ENCODE data around the gene KLHL17.

KLHL17 gene

DNA sequence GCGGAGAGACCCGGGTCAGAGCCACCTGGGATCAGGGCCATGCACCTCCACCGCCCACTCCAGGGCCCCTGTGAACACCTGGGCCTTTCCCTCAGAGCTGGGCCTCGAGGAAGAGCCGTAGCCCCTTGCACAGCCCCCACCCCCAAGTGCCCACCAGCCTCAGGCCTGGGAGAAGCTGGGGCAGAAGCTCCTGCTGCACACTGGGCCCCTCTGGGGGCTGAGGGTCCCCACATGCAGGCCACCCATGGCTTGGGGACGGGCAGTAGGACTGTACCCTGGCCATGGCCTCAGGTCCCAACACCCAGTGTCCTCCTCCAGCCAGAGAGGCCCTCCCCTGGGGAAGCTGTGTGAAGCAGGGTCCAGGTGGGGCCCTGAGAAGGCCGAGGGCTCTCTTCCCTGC lies 7.8 kb upstream of the KLHL17 start:
- DNase-seq: no peak

DNA sequence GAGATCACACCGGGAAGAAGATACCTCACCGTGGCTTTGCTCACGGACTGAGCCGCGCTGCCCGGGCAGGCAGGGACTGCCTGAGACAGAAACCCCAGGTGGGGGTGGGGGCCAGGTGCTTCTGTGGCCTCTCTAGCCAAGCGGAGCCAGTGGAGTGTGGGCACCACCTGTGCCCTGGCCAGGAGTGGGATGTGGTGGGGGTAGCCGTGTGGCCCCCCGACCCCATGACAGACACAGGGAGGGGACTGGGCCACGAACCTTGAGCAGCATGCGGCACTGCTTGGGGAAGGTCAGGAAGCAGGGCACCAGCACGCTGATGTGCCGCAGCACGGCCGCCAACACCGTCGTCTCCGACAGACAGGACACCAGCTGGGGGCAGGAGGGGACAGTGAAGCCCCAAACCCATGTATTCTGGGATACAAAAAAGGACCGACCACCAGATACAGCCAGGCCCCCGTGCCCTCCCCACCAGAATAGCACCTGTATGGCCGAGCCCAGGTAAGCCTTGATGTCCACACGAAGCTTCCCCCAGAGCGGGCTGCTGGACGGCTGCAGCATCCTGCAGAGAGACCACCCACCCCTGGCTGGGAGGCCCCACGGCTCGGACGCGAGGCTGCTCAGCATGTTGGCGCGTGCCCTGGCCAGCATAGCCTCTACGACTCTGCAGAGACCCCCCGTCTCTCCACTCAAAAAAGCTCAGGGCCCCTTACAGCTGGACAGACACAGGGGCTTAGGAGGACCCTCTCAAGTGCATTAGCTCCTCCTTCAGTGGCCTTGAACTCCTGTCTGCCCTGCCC lies 6.7 kb upstream of the KLHL17 start:
- DNase-seq: no peak

DNA sequence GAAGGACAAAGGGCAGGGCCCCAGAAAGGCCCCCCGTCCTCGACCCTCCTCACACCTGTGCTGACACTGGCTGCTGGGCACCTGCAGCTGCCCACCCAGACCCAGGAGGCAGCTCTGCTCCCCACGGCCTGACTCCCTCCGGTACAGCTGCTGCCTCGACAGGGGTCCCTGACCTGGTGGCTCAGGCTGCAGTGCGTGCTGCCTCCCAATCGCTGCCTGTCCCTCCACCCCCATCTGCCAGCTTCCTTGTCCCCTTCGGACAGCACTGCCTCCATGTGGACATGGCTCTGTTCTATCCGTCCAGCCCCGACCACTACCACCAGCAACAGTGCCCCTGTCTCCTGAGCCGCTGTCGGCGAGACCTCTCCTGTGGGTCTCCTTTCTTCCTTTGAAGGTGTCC lies 5.5 kb upstream of the KLHL17 start:
- DNase-seq: no peak

DNA sequence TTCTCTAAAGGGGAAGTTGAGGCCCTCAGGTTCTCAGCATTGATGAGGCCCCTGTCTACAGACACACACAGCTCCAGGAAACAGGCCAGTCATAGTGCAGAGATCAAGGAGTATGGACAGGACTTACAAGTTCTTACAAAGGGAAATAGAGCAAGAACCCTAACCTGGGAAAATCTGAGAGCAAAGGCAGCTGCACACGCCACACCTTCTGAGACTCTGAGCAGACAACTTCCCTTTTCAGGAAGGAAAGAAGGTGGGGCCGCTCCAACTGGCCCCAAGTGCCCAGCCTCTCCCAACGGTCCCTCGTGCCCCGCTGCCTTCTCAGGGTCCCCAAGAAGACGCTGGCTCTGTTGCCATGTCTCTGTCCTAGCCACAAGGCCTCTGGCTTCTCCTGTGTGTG lies 4.9 kb upstream of the KLHL17 start:
- no peak for DNase-seq

DNA sequence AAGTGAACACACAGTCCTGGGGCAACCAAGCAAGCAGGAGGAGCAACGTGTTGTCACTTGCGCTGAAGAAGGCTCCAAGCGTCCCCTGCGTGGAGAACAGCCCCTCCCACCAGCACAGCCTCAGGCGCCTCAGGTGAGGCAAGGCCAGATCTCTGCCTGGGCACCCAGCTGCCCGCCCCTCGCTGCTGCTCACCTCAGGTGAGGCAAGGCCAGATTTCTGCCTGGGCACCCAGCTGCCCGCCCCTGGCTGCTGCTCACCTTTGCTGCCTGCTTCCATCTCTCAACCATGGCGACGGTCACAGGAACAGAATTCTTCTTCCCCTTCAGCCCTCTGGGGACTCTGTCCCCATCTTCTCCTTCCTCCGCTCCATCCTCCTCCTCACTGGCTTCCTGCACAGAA lies 3.7 kb upstream of the KLHL17 start:
- DNase-seq: no peak

DNA sequence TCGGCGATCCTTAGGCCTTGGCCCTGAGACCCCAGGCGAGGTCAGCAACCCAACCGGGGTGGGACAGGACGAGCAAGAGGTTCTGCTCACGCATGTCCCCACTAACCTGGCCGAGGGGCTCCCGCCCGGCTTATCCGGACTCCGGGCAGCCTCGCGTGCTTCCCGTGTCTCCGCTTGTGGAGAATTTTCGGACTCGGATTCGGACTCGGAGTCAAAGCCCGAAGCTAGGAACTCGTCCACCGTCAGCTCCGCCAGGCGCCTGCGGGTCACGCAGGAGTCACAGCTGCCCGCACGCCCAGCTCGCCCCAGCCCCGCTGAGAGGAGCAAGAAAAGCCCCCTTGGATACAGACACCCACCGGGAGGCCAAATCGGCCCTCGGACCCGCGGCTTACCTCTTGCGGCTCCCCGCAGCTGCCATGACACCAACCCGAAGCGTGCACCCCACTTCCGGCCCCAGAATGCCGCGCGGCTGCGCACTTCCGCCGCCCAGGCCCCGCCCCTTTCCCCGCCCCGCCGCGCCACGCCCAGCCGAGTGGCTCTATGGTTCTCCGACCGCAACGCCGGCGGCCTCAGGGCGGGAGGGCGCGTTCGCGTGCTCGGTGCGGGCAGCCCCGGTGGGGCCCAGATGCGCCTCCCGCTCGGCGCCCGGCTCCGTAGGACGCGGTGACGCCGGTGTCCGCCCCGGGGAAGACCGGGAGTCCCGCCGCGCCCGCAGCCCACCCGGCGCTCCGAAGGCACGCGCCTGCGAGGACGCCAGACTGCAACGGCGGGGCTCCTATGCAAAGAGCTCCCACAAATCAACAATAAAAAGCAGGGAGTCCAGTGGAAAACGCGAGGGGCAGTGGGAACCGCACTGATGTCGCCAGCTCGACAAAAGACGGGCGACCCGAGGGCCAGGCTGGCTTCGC lies 1.3 kb upstream of the KLHL17 start, which contains the start of gene NOC2L:
Gene NOC2L, minus strand, starts transcription at position 434 of the 908 bp plus-strand sequence. Its CDS starts 16 bp downstream, at position 418.
- peak; percentile 80 to 93 for DNase-seq

DNA sequence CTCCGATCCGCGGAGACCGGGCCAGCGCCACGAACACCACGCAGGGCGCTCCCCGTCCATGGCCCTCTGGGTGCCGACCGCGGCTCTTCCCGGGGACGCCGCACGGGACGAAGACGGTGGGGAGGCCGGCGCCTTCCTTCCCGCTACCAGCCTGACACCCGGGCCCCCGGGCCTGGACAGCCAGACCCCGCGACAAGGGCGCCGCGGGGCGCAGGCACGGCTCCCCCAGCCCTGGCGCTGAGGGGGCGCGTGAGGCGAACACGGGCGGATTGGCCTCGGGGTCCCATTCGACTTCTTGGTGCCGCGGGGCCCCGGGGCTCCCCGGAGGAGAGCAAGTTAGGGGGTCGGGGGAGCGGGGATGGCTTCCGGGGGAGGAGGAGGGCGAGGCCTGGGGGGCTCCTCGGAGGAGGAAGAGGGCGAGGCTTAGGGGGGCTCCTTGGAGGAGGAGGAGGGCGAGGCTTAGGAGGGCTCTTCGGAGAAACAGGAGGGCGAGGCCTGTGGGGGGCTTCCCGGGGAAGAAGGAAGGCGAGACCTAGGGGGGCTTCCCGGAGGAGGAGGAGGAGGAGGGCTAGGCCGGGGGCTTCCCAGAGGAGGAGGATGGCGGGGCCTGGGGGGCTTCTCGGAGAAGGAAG lies 537 bp upstream of the KLHL17 start:
- DNase-seq: no peak

DNA sequence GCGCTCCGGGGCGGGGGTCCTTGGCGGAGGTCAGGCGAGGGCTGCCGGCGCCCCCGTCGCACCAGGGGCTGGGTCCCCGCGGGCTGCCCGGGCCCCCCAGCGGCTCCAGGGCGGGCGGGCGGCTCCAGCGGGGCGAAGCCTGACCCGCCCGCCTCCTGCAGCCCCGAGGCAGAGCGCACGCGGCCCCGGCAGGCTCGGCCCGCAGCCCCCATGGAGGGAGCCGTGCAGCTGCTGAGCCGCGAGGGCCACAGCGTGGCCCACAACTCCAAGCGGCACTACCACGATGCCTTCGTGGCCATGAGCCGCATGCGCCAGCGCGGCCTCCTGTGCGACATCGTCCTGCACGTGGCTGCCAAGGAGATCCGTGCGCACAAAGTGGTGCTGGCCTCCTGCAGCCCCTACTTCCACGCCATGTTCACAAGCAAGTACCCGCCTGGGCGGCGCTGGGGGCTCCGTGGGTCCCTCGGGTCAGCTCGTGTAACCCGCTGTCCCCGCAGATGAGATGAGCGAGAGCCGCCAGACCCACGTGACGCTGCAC lies 817 bp downstream of the KLHL17 start:
- DNase-seq: no peak

DNA sequence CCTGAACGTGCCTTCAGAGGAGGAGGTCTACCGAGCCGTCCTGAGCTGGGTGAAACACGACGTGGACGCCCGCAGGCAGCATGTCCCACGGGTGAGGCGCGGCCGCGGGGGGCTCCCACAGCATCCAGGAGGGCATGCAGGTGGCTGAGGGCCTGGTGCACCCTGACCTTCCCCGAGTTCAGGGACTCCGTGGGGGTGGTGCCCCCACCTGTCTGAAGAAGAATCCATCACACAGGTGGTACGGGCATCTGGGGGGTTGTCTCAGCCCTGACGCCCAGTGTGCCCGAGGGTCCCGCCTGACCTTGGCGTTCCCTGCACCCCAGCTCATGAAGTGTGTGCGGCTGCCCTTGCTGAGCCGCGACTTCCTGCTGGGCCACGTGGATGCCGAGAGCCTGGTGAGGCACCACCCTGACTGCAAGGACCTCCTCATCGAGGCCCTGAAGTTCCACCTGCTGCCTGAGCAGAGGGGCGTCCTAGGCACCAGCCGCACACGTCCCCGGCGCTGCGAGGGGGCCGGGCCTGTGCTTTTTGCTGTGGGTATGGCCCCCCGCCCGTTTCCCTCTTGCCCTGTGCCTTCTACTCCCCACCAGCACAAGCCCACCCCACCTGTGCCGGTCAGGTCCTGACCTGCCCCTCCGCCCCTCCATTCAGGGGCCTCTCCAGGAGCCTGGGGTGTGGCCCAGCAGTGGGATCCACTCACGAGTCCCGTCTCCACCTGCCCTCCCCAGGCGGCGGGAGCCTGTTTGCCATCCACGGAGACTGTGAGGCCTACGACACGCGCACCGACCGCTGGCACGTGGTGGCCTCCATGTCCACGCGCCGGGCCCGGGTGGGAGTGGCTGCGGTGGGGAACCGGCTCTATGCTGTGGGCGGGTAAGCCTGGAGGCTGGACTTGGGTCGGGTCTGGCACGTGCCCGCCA lies 2.3 kb downstream of the KLHL17 start:
- no peak for DNase-seq

DNA sequence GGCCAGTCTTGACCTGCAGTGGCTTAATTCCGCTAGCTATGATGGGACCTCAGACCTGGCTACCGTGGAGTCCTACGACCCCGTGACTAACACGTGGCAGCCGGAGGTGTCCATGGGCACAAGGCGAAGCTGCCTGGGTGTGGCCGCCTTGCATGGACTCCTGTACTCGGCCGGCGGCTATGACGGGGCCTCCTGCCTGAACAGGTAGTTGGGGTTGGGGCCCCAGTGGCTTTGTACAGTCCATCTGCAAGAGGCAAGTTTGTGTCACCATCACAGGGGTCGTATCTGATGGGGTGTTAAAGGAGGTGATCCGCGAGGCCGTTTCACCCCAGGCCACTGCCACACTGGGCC lies 2.9 kb downstream of the KLHL17 start:
- DNase-seq: no peak

DNA sequence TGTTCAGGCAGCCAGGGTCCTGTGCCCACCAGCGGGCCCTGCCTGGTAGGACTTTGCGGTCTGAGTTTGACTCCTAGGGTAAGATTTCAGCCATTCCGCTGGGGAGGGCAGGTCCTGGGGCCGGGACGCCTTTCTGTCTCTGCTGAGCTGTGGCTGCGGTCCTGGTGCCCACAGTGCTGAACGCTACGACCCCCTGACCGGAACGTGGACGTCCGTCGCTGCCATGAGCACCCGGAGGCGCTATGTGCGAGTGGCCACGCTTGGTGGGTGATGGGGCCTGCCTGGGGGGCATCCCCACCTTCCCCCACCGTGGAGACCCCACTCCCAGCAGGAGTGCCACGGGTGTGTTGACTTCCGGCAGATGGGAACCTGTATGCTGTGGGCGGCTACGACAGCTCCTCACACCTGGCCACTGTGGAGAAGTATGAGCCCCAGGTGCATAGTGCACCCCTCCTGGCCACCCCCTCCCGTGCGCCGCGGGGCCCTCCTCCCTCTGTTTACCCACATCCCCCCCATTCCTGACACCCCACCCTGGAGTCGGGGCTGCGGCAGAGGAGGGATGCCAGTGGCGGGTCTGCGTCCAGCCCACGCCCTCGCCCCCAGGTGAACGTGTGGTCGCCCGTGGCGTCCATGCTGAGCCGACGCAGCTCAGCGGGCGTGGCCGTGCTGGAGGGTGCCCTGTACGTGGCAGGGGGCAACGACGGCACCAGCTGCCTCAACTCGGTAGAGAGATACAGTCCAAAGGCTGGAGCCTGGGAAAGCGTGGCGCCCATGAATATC lies 3.6 kb downstream of the KLHL17 start:
- DNase-seq: no peak

DNA sequence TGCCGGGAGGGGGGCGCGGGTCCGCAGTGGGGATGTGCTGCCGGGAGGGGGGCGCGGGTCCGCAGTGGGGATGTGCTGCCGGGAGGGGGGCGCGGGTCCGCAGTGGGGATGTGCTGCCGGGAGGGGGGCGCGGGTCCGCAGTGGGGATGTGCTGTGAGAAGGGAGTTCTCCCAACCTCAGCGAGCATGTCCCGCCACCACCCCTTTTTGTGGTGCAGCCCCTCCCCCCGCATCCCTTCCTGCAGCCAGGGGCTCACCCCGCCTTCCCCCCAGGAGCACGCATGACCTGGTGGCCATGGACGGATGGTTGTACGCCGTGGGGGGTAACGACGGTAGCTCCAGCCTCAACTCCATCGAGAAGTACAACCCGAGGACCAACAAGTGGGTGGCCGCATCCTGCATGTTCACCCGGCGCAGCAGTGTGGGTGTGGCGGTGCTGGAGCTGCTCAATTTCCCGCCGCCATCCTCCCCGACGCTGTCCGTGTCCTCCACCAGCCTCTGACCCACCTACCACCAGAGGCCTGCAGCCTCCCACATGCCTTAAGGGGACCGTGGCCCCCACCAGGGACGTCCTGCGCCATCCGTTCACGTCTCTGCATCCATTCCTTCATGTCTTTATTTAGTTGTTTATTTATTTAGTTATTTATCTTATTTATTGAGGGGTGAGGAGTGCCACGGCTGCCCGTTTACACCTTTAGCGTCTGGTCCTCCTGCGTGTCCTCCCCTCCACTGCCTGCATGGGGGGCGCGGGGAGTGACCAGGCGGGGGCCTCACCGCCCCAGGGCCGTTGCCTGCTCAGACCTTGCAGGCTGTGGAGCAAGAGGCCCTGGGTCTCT lies 4.5 kb downstream of the KLHL17 start:
- no peak for DNase-seq

DNA sequence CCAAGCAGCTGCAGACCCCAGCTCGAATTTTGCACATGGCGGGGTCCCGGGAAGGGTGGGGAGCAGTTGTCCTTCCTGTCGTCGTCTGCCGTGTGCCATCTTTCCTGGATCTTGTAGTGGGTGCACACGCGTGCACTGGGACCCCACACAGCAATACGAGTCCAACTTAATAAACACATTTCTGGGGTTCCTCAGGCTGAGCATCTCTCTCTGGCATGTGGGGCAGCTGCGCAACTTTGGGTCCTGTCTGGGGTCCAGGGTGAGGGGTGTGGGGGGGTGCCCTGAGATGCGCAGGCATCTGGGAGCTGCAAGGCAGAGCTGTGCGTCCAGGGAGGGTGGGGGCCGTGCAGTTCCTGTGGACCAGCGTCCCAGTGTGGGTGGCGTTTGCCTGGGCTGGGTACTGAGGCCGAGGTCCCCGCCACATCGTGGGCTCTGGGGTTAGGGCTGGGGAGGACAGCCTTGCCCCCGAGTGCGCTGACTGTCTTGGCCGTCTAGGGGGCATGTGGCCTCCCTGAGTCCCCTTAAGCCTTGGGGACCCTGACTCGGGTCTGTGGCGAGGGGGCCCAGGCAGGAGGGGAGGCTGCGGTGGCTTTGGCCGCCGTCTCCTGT lies 5.2 kb downstream of the KLHL17 start:
- no peak for DNase-seq

DNA sequence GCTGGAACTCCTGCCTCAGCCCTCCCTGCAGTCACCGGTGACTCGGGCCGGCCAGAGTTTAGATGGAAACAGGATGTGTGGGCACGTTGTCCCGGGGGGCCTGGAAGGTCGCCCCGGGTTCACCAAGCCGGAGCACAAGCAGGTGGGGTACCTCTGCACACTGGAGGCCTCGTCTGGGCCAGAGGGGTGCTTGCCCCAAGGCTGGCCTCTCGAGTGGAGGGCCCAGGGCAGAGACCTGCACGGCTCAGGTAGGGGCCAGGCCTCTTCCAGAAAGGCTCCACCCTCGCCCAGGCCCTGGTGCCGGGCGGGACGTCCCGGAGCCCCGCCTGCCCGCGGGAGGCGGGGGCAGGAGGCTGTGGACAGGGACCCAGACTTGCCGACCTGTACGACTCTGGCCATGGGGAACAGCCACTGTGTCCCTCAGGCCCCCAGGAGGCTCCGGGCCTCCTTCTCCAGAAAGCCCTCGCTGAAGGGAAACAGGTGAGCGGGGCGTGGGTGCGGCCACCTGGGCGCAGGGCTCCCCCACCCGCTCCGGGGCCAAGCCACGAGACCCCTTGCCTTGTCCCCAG lies 5.8 kb downstream of the KLHL17 start, which contains the start of gene PLEKHN1:
Gene PLEKHN1, plus strand, starts transcription at position 348 of the 569 bp plus-strand sequence. Its CDS starts 50 bp downstream, at position 398.
- DNase-seq: no peak

DNA sequence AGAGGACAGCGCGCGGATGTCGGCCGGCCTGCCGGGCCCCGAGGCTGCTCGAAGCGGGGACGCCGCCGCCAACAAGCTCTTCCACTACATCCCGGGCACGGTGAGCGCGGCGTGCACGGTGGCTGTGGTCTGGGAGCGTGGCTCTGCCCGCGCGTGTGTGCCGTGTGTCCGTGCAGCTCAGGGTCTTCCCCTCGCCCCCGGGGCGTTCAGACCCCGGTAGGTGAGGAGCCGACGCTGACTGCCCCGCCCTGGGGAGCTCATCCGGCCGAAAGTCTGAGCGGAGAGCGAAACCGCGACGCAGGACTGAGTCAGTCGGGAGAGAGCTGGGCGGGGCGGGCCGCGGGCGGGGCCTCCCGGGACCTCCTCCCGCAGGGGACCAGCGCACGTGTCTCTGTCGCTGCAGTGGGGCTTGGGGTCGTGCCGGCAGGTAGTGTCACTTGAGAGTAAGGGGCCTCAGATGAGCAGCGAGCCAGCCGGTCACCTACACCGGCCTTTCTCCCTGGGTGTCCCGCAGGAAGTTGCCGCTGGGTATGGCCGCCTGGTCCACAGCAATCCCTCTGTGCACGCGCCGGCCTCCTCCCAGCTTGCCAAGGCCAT lies 6.4 kb downstream of the KLHL17 start:
- DNase-seq: no peak

DNA sequence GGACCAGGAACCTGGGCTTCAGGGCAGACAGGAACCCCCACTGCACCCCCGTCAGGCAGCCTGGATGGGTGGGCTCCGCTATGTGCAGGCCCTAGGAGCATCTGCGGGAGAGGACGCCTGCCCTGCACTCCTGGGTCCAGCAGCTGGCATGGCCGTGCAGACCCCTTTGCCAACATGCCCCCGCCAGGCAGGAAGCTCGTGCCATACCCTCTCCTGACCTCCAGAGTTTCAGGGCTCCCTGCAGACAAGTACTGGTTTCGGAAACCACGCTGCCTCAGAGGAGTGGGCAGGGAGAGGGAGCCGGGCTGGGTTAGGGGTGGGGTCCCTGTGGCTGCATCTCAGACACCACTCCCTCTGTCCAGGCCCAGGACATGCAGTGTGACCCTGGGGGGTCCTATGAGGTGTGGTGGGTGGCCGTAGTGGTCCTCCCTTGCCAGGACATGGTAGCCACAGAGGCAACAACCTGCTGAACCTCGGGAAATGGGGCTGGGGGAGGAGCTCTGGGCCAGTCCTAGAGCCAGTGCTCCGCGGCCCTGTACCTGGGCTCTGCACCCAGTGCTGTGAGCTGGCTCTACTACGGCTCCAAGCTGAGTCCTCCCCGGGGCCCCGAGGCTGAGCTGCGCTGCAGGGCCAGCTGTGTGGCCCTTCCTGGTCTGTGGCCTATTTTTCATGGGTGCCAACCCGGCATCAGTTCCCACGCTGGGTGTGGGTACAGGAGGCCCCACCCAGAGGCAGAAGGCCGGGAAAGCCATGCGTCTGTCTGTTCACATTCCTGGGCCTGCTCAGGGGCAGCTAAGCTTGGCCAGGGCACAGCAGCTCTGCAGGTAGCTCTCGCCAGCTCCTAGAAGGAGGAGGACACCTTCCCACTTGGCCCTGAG lies 7.3 kb downstream of the KLHL17 start:
- no peak for DNase-seq

DNA sequence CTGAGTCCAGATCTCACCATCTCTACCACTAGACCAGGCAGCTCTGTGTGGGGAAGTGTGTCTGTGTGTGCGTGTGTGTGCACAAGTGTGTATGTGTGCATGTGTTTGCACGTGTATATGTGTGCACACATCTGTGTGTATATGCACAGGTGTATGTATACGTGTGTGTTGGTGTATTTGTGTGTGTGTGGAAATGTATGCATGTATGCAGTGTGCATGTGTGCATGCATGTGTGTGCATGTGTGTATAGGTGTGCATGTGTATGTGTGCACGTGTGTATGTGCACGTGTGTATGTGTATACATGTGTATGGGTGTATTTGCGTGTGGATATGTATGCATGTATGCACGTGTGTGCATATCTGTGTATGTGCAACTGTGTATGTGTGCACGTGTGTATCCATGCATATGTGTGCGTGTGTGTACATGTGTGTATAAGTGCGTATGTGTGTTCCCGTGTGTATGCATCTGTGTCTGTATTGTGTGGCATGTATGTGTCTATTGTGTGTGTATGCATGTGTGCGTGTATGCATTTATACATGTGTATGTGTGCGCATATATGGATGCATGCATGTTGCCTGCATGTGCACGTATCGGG lies 9.0 kb downstream of the KLHL17 start:
- DNase-seq: no peak
